GM19099 (cell line): Measurements from ENCODE around the gene ATAD1.

Source experiments
- POLR2A ChIP-seq: IDR thresholded peaks from 3 replicates; pipeline ENCODE4 v1.6.1; 2011; ENCODE audit warnings: low read depth; ENCODE audit not compliant: insufficient read length; ENCODE audit errors: extremely low read depth

ATAD1 gene

DNA sequence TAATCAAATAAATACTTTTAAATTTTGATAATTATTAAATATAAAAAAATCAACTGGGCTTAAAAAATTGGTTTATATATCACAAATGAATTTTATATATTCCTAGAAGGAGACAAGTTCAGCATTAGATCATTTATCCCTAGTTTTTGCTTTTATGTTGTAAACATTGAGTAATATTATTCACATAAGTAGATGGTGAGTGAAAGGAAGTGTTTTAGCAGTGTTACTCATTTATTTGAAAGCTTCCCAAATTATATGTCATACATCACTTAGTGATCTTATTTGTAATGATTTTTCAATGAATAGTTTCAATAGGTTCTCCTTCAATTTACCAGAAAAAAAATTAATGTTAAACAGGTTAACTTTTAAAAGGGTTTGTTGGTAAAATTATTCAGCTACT, 29.5 kb upstream of the ATAD1 start:
- TF ChIP-seq POLR2A, result no peak

DNA sequence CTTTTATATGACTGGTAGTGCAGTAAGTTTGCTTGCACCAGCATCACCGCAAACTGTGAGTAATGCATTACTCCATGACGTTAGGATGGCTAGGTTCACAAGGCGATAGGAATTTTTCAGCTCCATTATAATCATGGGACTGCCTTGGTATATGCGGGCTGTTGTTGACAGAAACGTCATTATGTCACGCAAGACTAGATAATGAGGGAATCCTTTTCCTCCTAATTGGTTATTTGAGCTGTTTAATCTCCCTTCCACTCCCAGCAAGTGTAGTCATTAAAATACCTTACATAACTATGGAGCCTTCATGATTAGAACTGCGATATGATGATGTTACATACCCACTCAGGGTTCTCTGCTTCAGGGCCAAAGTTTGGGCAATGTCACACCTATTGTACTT, 28.0 kb upstream of the ATAD1 start:
- no peak for TF ChIP-seq POLR2A

DNA sequence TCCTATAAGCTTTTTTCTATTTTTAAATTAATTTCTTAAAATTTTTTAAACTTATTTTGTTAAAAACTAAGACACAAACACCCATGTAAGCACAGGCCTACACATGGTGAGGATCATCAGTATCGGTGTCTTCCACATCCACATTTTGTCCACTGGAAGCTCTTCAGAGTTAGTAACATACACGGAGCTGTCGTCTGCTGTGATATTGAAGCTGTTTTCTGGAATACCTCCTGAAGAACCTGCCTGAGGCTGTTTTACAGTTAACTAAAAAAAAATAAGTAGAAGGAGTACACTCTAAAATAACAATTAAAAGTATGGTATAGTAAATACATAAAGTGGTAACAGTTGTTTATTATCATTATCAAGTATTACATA, 27.6 kb upstream of the ATAD1 start:
- TF ChIP-seq POLR2A, result no peak

DNA sequence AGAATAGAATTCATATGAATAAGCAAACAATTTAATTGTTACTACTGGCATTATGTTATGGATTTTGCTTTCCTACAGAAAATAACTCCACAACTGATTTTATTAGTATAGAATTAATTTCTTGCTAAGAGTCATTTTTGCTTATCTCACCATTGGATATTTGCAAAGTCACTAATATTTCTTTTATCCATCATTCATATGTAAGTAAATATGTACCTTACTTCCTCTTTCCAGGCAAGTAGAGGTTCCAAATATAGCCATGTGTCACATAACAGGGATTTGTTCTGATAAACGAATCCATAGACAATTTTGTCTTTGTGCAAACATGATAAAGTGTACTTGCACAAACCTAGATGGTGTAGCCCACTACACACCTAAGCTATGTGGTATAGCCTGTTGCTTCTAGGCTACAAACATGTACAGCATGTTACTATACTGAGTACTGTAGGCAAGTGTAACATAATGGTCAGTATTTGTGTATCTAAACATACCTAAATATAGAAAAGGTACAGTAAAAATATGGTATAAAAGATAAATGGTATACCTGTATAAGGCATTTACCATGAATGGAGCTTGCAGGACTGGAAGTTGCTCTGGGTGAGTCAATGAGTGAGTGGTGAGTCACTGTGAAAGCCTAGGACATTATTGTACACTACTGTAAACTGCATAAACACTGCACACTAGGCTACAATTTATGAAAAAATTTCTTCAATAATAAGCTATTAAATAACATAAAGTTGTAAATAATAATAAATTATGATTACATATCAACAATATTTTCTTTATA, 27.0 kb upstream of the ATAD1 start:
- no peak for TF ChIP-seq POLR2A

DNA sequence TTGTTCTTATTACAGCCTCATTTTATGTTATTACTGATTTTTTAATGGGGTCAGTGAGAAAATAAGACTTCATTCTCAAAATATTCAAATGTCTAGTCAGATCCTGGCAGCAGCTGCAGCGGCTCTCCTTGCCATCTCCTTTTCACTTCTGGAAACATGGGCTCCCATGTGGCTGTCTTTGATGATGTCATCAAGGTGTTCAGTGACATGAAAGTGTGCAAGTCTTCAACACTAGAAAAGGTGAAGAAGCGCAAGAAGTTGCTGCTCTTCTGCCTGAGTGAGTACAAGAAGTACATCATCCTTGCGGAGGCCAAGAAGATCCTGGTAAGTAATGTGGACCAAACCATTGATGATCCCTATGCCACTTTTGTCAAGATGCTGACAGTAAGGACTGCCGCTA, 25.7 kb upstream of the ATAD1 start:
- no peak for TF ChIP-seq POLR2A

DNA sequence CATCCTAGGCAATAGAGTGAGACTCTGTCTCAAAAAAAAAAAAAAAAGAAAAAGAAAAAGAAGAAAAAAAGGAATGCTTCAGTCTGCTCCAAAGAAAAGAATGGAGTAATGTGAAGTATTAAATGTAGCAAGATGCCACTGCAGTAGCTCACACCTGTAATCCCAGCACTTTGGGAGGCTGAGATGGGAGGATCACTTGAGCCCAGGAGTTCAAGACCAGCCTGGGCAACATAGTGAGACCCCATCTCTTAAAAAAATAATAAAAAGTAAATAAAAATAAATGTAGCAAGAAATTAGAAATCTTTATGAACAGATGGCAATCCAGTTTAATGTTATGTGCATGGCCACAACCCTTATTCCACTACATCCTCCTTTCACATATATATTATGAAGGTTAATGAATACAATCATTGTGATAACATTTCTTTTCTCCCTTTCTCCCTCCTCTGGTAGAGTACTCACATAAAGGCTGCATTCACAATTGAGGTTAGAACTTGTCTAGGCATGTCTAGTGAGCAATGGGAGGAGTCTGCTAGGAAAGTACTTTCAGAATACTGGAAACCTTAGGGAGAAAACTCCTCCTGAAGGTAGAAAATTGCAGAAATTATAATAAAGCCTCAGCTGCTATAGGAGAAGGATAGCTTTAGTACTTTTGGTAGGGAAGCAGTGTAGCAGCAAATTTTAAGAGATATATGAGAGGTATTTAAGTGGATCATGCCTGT, 24.9 kb upstream of the ATAD1 start:
- TF ChIP-seq POLR2A, result no peak

DNA sequence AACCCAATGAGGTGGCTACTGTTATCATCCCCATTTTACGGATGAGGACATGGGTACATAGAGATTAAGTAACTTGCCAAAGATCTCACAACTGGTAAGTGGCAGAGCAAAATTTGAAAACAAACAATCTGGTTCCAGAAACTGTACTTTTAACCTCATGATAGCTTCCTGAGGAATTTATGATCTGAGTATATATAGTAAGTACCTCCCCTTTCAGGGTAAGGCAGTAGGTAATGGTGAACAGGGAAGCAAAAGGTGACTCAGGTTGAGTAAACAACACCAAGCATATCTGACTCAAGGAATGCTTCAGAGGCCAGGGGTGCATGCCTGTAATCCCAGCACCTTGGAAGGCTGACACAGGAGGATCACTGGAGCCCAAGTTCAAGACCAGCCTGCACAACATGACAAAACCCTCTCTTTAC, 24.2 kb upstream of the ATAD1 start:
- TF ChIP-seq POLR2A, result no peak

DNA sequence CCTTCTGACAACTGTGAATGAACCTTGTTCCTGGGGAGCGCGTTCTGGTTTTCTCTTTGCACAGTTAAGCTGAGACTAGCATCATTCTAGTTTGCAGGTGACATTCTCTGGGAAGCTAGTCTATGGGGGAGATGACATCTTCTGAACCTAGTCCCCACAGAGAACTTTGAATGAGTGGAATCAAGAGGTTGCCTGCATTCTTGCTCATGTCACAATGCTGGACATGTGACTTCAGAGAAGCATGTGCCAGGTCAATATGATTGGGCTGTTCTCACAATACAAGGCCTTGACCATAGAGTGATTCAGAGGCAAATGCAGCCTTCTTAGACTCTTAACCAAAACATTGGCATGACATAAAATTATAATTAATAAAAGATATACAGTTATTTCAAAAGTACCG, 23.2 kb upstream of the ATAD1 start:
- TF ChIP-seq POLR2A, result no peak

DNA sequence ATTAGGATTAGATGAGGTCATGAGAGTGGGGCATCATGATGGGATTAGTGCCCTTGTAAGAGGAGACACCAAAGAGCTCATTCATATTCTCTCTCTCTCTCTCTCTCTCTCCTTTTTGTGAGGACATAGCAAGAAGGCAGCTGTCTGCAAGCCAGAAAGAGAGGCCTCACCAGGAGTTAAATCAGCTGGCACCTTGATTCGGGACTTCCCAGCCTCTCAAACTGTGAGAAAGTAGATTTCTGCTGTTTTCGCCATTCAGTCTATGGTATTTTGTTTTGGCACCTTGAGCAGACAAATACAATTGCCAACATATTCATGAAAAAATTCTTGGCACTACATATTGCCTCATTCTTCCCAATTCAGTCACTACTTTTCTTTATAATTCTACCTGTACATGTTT, 20.6 kb upstream of the ATAD1 start:
- TF ChIP-seq POLR2A, result no peak

DNA sequence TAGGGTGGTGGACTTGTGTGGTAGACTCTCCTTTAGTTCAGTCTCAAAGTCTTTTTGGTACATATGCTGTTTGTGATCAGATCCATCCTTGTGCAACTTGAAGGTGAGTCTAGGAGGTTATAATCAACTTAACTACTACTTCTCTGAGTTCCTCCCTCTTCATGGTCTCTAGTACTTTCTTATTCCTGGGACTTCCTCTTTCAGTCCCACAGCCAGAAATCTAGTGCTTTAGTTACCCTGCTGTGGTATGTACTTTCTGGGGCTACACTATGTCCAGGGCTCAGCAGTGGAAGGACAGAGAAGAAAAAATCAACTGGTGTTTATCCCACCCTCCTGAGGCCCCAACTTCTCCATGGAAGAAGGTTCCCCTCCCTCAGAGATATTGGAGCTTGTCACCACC, 19.4 kb upstream of the ATAD1 start:
- no peak for TF ChIP-seq POLR2A

DNA sequence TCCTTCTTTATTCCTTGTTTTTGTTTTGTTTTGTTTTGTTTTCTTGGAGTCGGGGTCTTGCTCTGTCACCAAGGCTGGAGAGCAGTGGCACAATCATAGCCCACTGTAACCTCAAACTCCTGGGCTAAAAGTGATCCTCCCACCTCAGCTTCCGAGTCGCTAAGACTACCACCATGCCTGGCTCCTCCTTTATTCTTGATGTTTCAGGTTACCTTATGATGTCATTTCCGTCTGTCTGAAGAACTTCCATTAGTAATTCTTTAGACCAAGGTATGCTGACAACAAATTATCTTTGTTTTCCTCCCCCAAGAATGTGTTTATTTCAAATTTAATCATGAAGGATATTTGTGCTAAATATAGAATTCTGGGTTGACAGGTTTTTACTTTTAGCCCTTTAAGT, 18.1 kb upstream of the ATAD1 start:
- TF ChIP-seq POLR2A, result no peak

DNA sequence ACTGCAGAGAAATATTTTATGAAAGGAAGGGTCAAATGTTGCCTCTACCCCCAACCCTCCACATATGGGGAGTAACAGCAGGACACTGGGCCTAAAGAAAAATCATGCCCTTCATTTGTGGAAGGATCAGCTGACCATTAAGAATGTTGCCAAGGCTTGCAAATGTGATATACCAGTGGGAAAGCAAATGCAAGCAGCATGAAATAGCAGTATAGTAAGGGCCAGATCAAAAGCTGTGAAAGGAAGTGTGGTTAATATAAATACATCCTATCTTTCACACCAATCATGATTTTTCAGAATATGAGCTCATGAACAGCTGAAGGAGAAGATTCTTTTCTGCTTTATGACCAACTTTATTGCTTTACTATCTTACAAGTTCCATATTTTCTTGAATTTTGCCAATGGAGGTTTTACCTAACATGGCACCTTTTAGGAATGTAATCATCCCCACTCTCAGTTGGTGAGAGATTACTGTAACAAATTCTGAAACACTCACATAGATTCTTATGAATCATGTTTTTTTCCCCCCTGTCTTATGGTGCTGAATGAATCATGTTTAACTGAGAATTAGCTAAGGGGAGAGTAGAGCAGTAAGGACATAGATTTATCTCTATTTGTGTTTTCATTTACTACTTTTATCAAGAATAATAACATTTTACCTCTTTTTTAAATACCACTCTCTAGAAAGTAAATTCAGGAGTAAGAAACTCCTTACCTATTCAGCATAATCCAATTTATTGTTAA, 12.1 kb upstream of the ATAD1 start:
- TF ChIP-seq POLR2A, result no peak

DNA sequence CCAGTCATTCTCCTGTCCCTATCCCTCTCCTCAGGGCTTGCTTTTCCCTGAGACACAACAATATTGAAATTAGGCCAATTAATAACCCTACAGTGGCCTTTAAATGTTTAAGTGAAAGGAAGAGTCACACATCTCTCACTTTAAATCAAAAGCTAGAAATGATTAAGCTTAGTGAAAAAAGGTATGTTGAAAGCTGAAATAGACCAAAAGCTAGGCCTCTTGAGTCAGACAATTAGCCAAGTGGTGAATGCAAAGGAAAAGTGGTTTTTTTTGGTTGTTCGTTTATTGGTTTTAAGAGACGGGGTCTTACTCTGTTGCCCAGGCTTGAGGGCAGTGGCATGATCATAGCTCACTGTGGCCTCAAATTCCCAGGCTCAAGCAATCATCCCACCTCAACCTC, 9.7 kb upstream of the ATAD1 start:
- TF ChIP-seq POLR2A, result no peak

DNA sequence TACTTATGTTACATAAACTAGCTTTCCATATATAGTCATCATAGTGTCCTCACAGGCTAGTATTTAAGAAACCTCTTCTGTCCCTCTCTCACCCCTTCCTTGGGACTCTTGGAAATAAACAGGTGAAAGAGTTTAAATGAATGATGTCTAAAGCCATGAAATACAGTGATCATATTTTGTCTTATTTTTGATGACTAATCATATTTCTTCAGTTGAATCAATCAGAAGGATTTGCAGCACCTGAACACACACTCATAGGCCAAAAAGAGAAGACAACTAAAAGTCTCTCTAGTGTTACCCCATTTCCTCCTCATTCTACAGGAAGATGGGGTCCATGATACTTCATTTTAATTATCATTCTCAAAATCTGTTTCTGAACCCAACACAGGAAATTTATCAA, 8.6 kb upstream of the ATAD1 start:
- TF ChIP-seq POLR2A, result no peak

DNA sequence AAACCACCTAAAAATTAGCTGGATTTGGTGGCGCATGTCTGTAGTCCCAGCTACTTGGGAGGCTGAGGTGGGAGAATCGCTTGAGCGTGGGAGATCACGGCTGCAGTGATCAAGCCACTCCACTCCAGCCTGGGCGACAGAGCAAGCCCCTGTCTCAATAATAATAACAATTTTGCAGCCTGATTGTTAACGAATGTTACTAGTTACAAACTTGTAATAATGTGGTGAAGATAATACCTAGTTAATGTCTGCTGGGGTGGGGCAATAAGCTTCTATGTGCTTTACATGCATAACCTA, 1.2 kb upstream of the ATAD1 start:
- no peak for TF ChIP-seq POLR2A
